Endothelial cell (in vitro differentiated cells): Measurements from ENCODE around the gene COMMD4. TPM values are rescaled to one million over a fixed set of nuclear protein-coding genes. Genes with fewer than 3 reads are reported as not detected.
"Not testable (repeated sequence)": the region's sequence is repeated elsewhere in the genome, so short reads cannot be mapped to it uniquely, and the experiment has no call there.

ENCODE experiments used
- DNase-seq: peaks from one replicate; pipeline ENCODE4 v3.0.0; 2021; ENCODE audit warnings: low spot score
- H3K27ac Mint-ChIP-seq: one replicate; pipeline ENCODE4 v1.8.0; 2021; ENCODE audit warnings: mixed read lengths, inconsistent platforms; ENCODE audit not compliant: unreplicated experiment
- H3K27me3 Mint-ChIP-seq: one replicate; pipeline ENCODE4 v1.8.0; 2021; ENCODE audit warnings: mild to moderate bottlenecking, moderate library complexity, mixed read lengths, inconsistent platforms; ENCODE audit not compliant: unreplicated experiment
- H3K36me3 Mint-ChIP-seq: one replicate; pipeline ENCODE4 v1.8.0; 2021; ENCODE audit warnings: mild to moderate bottlenecking, low read depth, mixed read lengths, inconsistent platforms; ENCODE audit not compliant: unreplicated experiment
- H3K4me1 Mint-ChIP-seq: one replicate; pipeline ENCODE4 v1.8.0; 2021; ENCODE audit warnings: mild to moderate bottlenecking, mixed read lengths, inconsistent platforms; ENCODE audit not compliant: unreplicated experiment
- H3K4me3 Mint-ChIP-seq: one replicate; pipeline ENCODE4 v1.8.0; 2021; ENCODE audit warnings: mild to moderate bottlenecking, mixed read lengths, inconsistent platforms; ENCODE audit not compliant: unreplicated experiment
- H3K9me3 Mint-ChIP-seq: one replicate; pipeline ENCODE4 v1.8.0; 2021; ENCODE audit warnings: mixed read lengths, inconsistent platforms; ENCODE audit not compliant: unreplicated experiment
- total RNA-seq: library from RNA; stranded (reverse); fragmentation: NEBNext Ultra II Directional; extraction: Animal tissue kit (Norgen Biotek cat#: 25700); gene quantifications from one replicate; pipeline ENCODE4 v1.2.1, GENCODE V29; 2021; ENCODE audit not compliant: unreplicated experiment
- TF ChIP-seq, protein P1 (sequence below): fragments of 200-600 bp; sonication (generic); IDR thresholded peaks from one replicate; pipeline ENCODE4 v1.5.0; 2021; ENCODE audit warnings: antibody characterized with exemption; ENCODE audit not compliant: unreplicated experiment

The COMMD4 gene
- total RNA-seq, 1 donor from 2014 or later: 165 TPM

- TF ChIP-seq, protein P1, sequence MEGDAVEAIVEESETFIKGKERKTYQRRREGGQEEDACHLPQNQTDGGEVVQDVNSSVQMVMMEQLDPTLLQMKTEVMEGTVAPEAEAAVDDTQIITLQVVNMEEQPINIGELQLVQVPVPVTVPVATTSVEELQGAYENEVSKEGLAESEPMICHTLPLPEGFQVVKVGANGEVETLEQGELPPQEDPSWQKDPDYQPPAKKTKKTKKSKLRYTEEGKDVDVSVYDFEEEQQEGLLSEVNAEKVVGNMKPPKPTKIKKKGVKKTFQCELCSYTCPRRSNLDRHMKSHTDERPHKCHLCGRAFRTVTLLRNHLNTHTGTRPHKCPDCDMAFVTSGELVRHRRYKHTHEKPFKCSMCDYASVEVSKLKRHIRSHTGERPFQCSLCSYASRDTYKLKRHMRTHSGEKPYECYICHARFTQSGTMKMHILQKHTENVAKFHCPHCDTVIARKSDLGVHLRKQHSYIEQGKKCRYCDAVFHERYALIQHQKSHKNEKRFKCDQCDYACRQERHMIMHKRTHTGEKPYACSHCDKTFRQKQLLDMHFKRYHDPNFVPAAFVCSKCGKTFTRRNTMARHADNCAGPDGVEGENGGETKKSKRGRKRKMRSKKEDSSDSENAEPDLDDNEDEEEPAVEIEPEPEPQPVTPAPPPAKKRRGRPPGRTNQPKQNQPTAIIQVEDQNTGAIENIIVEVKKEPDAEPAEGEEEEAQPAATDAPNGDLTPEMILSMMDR: no peak
- H3K4me3 Mint-ChIP-seq: no peak overlapping the region
Observed at GRCh38 chr15:75327491-75327890, 8.4 kb upstream of the COMMD4 start.

DNA sequence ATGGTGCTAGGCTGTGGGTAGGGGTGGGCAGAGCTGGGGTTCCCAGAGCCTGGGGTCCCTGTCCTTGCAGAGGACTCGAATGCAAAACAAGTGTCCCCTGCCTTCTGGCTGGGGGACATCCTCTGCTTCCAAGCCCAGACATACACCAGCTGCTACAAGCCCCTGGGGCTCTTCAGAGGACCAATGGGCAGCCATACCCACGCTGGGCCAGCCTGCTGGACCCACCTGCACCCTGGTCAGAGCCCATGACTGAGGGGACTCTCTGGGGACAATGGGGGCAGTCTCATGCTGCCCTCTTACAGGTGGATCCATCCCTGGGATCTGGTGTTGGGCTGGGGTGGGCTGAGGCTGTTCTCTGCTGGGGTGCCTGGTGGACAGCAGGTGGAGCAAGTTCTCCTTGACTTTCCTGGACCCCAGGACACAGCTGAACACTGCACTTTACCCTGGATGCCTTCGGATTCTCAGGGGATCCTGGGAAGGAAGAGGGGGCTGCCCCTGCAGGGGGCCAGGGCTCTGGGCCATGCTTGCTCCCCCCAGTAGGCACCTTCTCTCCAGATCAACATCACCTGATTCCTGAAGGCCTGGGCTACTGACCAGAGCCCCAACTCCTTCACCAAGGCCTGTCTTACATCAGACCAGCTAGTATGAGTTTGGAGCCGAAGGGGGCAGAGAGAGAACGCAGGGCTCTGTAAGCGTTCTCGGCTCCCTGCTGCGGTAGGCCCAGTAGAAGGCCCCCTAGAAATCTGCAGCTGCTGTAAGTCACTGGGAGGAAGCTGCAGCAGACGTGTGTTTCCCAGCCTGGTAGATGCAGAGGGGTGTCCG lies 7.2 kb upstream of the COMMD4 start:
- TF ChIP-seq, protein P1: no peak
- peaks cover 2% of the 10 kb centered on the region for H3K27me3 Mint-ChIP-seq
- DNase-seq: no peak
- H3K4me3 Mint-ChIP-seq: no peak overlapping the region
- peaks cover 4% of the 10 kb centered on the region for H3K36me3 Mint-ChIP-seq
- no peaks in the 10 kb centered on the region for H3K9me3 Mint-ChIP-seq
- no peaks in the 10 kb centered on the region for H3K4me1 Mint-ChIP-seq
- no peak overlapping the region for H3K27ac Mint-ChIP-seq

More at GRCh38 chr15:75327491-75327890, 8.4 kb upstream of the COMMD4 start:
- no peak overlapping the region for H3K27ac Mint-ChIP-seq
- H3K9me3 Mint-ChIP-seq: no peaks in the 10 kb centered on the region
- H3K36me3 Mint-ChIP-seq: peaks cover 4% of the 10 kb centered on the region
- peaks cover 2% of the 10 kb centered on the region for H3K27me3 Mint-ChIP-seq
- no peak for DNase-seq
- no peaks in the 10 kb centered on the region for H3K4me1 Mint-ChIP-seq

- Mint-ChIP-seq H3K4me3 (no peak overlapping the region), H3K4me1 (no peaks in the 10 kb centered on the region), H3K27ac (no peak overlapping the region), H3K9me3 (no peaks in the 10 kb centered on the region), H3K27me3 (peaks cover 2% of the 10 kb centered on the region), H3K36me3 (peaks cover 4% of the 10 kb centered on the region)
- TF ChIP-seq, protein P1: no peak
- DNase-seq: no peak
Observed at GRCh38 chr15:75329571-75329970, 6.3 kb upstream of the COMMD4 start.

GRCh38 chr15:75332093-75332492 lies 3.8 kb upstream of the COMMD4 start:
- Mint-ChIP-seq H3K27me3 (peaks cover 20% of the 10 kb centered on the region), H3K4me1 (peaks cover 14% of the 10 kb centered on the region)
- not testable (repeated sequence) for H3K27ac Mint-ChIP-seq, H3K9me3 Mint-ChIP-seq, DNase-seq, H3K4me3 Mint-ChIP-seq, H3K36me3 Mint-ChIP-seq

DNA sequence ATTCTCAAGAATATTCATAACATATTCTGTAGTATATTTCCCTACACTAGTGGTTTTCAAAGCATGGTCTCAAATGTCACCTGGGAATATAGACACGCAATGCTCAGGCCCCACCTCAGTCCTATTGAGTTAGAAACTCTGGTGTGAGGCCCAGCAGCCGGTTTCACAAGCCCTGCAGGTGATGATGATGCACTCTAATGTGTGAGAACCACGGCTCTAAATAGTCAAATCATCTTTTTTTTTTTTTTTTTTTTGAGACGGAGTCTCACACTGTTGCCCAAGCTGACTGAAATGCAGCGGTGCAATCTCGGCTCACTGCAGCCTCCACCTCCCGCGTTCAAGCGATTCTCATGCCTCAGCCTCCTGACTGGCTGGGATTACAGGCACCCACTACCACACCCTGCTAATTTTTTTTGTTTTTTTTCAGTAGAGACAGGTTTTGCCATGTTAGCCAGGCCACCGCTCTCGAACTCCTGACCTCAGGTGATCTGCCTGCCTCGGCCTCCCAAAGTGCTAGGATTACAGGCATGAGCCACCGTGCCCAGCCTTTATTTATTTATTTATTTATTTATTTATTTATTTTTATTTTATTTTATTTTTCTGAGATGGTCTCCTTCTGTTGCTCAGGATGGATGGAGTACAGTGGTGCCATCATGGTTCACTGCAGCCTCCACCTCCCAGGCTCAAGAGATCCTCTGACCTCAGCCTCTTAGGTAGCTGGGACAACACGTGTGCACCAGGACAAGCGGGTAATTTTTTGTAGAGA lies 2.0 kb upstream of the COMMD4 start:
- H3K36me3 Mint-ChIP-seq, H3K4me3 Mint-ChIP-seq, H3K9me3 Mint-ChIP-seq, DNase-seq, H3K27ac Mint-ChIP-seq: not testable (repeated sequence)
- Mint-ChIP-seq H3K4me1 (peaks cover 17% of the 10 kb centered on the region), H3K27me3 (peaks cover 21% of the 10 kb centered on the region)
